Liver (tissue), 9 donors: ENCODE results near the gene PLEKHM2. TPM values are rescaled to one million over a fixed set of nuclear protein-coding genes. Genes with fewer than 3 reads are reported as not detected.
"Not testable (repeated sequence)": the region's sequence is repeated elsewhere in the genome, so short reads cannot be mapped to it uniquely, and the experiment has no call there.

Experiments
- DNase-seq: peaks from one replicate; pipeline ENCODE4 v3.0.0-alpha.2; 2017; ENCODE audit warnings: low spot score
- H3K27ac ChIP-seq, 2 donors: one replicate each; pipeline ENCODE4 v1.7.0; 2013; ENCODE audit warnings: inconsistent platforms in 2 of 2, low read length in 2 of 2, control low read depth in 1 of 2, low read depth in 1 of 2, mild to moderate bottlenecking in 1 of 2
- H3K27me3 ChIP-seq, 4 donors: one replicate each; pipeline versions ENCODE4 v1.6.1 to v1.7.0; 2013; ENCODE audit warnings: low read length in 3 of 4, inconsistent platforms in 1 of 4, mild to moderate bottlenecking in 1 of 4, moderate library complexity in 1 of 4; ENCODE audit not compliant: control insufficient read depth in 4 of 4, insufficient read depth in 4 of 4
- H3K36me3 ChIP-seq, 4 donors: one replicate each; pipeline versions ENCODE4 v1.6.1 to v1.7.0; 2013; ENCODE audit warnings: low read length in 3 of 4, mild to moderate bottlenecking in 3 of 4, low read depth in 1 of 4, moderate library complexity in 1 of 4; ENCODE audit not compliant: control insufficient read depth in 4 of 4, insufficient read depth in 3 of 4
- H3K4me1 ChIP-seq, 4 donors: one replicate each; pipeline versions ENCODE4 v1.6.1 to v1.7.0; 2013; ENCODE audit warnings: low read length in 3 of 4, mild to moderate bottlenecking in 3 of 4, moderate library complexity in 1 of 4; ENCODE audit not compliant: control insufficient read depth in 4 of 4, insufficient read depth in 4 of 4
- H3K4me3 ChIP-seq, 3 donors: one replicate each; pipeline versions ENCODE4 v1.6.1 to v1.7.0; 2013; ENCODE audit warnings: low read length in 3 of 3, control low read depth in 1 of 3, low read depth in 1 of 3, mild to moderate bottlenecking in 1 of 3
- H3K9ac ChIP-seq, 2 donors: one replicate each; pipeline ENCODE4 v1.7.0; 2013; ENCODE audit warnings: low read length in 2 of 2, mild to moderate bottlenecking in 2 of 2, moderate library complexity in 2 of 2, control low read depth in 1 of 2, low read depth in 1 of 2
- H3K9me3 ChIP-seq, 4 donors: one replicate each; pipeline versions ENCODE4 v1.6.1 to v1.7.0; 2013; ENCODE audit warnings: low read length in 3 of 4; ENCODE audit not compliant: control insufficient read depth in 4 of 4
- ATF3 ChIP-seq: IDR thresholded peaks from 2 replicates; pipeline ENCODE4 v1.6.1; 2016; ENCODE audit warnings: antibody characterized with exemption
- CTCF ChIP-seq: fragments of 150-350 bp; IDR thresholded peaks from 2 replicates; pipeline ENCODE4 v1.5.1; 2017; ENCODE audit warnings: improper control_type of control experiment, low read depth, low read length; ENCODE audit not compliant: missing input control
- EGR1 ChIP-seq, 2 donors: IDR thresholded peaks; 2 replicates each; pipeline ENCODE4 v1.6.1; 2016 to 2018; ENCODE audit warnings: antibody characterized with exemption in 2 of 2, low read depth in 2 of 2
- FOXA1 ChIP-seq: IDR thresholded peaks from 2 replicates; pipeline ENCODE4 v1.6.1; 2016; ENCODE audit warnings: antibody characterized with exemption
- FOXA2 ChIP-seq: IDR thresholded peaks from 2 replicates; pipeline ENCODE4 v1.6.1; 2016; ENCODE audit warnings: antibody characterized with exemption
- GABPA ChIP-seq, 2 donors: IDR thresholded peaks in 1 of 2; conservative IDR thresholded peaks in 1 of 2; 2 replicates each; pipeline ENCODE4 v1.6.1; 2016; ENCODE audit warnings: antibody characterized with exemption in 2 of 2, mild to moderate bottlenecking in 1 of 2, moderate library complexity in 1 of 2
- HNF4A ChIP-seq, 2 donors: conservative IDR thresholded peaks; 2 replicates each; pipeline ENCODE4 v1.6.1; 2016; ENCODE audit warnings: antibody characterized with exemption in 2 of 2, mild to moderate bottlenecking in 2 of 2
- HNF4G ChIP-seq: IDR thresholded peaks from 2 replicates; pipeline ENCODE4 v1.6.1; 2016; ENCODE audit warnings: antibody characterized with exemption
- JUND ChIP-seq, 2 donors: IDR thresholded peaks; 2 replicates each; pipeline ENCODE4 v1.6.1; 2016; ENCODE audit warnings: antibody characterized with exemption in 2 of 2
- MAX ChIP-seq: IDR thresholded peaks from 2 replicates; pipeline ENCODE4 v1.6.1; 2016; ENCODE audit warnings: antibody characterized with exemption
- NR2F2 ChIP-seq: IDR thresholded peaks from 2 replicates; pipeline ENCODE4 v1.6.1; 2016; ENCODE audit warnings: antibody characterized with exemption
- RAD21 ChIP-seq, 2 donors: IDR thresholded peaks; 2 replicates each; pipeline ENCODE4 v1.6.1; 2016; ENCODE audit warnings: antibody characterized with exemption in 2 of 2, mild to moderate bottlenecking in 2 of 2
- REST ChIP-seq: IDR thresholded peaks from 2 replicates; pipeline ENCODE4 v1.6.1; 2016; ENCODE audit warnings: antibody characterized with exemption, mild to moderate bottlenecking
- RXRA ChIP-seq, 2 donors: IDR thresholded peaks; 2 replicates each; pipeline ENCODE4 v1.6.1; 2017 to 2018; ENCODE audit warnings: antibody characterized with exemption in 2 of 2, mild to moderate bottlenecking in 1 of 2
- SP1 ChIP-seq: IDR thresholded peaks from 2 replicates; pipeline ENCODE4 v1.6.1; 2018; ENCODE audit warnings: antibody characterized with exemption, mild to moderate bottlenecking
- TAF1 ChIP-seq: conservative IDR thresholded peaks from 2 replicates; pipeline ENCODE4 v1.6.1; 2016; ENCODE audit warnings: antibody characterized with exemption, mild to moderate bottlenecking
- YY1 ChIP-seq: IDR thresholded peaks from 2 replicates; pipeline ENCODE4 v1.6.1; 2016; ENCODE audit warnings: antibody characterized with exemption, mild to moderate bottlenecking
- ZBTB33 ChIP-seq: IDR thresholded peaks from 2 replicates; pipeline ENCODE4 v1.6.1; 2016; ENCODE audit warnings: antibody characterized with exemption
- WGBS: extraction: QIAGEN DNeasy Blood & Tissue Kit; methylation state at CpG from one replicate; pipeline ENCODE4 v1.1.7; 2013; 5-methylcytosine and 5-hydroxymethylcytosine counted together
- polyA plus RNA-seq, 2 donors: library from polyadenylated mRNA; stranded (reverse) in 1 of 2; unstranded in 1 of 2; fragments of 200-250 nt in 1 of 2; fragments of >200 nt in 1 of 2; fragmentation: Nextera tagmentation in 1 of 2; extraction: Ambion mirVana in 1 of 2; gene quantifications; one replicate each; pipeline versions ENCODE4 v1.2.1 to v1.2.3, GENCODE V29; 2013 to 2015
- total RNA-seq, 2 donors: library from RNA; depleted of rRNA; stranded (reverse); fragments of >200 nt; gene quantifications; one replicate each; pipeline ENCODE4 v1.2.3, GENCODE V29; 2014
- donor health status: healthy.
- donor health status: healthy.
- donor health status: healthy.
- donor health status: healthy.
- donor health status: healthy.

PLEKHM2 gene
- total and polyA plus RNA-seq, 4 donors: 4.1 to 22.6 (median 17.0) TPM

- Histone ChIP-seq H3K9ac (no peak overlapping the region), H3K36me3 (peaks cover 0 to 1% (median 0%) of the 10 kb centered on the region in 4 donors), H3K4me1 (peaks cover 0 to 7% (median 0%) of the 10 kb centered on the region in 4 donors), H3K27me3 (no peaks in the 10 kb centered on the region), H3K27ac (no peak overlapping the region), H3K9me3 (no peaks in the 10 kb centered on the region), H3K4me3 (no peak overlapping the region)
- 98% methylated on average over 2 of the region's 2 CpGs for WGBS
- TF ChIP-seq CTCF: no peak
- no peak for DNase-seq
These were observed 14.1 kb downstream of the PLEKHM2 start for GRCh38 chr1:15698201-15698600.

GRCh38 chr1:15699321-15699720 lies 15.2 kb downstream of the PLEKHM2 start:
- not testable (repeated sequence) for H3K27me3 ChIP-seq, H3K36me3 ChIP-seq, H3K9me3 ChIP-seq, DNase-seq, H3K4me3 ChIP-seq, H3K27ac ChIP-seq, H3K9ac ChIP-seq
- H3K4me1 ChIP-seq: peaks cover 0 to 12% (median 0%) of the 10 kb centered on the region in 4 donors
- WGBS: 96% methylated on average over 4 of the region's 4 CpGs

GRCh38 chr1:15700508-15700907 lies 16.4 kb downstream of the PLEKHM2 start:
- DNase-seq: no peak
- WGBS: 83% methylated on average over 6 of the region's 6 CpGs
- H3K27ac ChIP-seq: no peak overlapping the region
- no peaks in the 10 kb centered on the region for H3K9me3 ChIP-seq
- peaks cover 0 to 12% (median 0%) of the 10 kb centered on the region in 4 donors for H3K4me1 ChIP-seq
- H3K4me3 ChIP-seq: no peak overlapping the region
- peaks cover 0 to 1% (median 0%) of the 10 kb centered on the region in 4 donors for H3K36me3 ChIP-seq
- TF ChIP-seq YY1 (no peak), TAF1 (no peak), ATF3 (no peak), SP1 (no peak), EGR1 (IDR thresholded peaks at IDR 0.05; ENCODE audit: low read depth in 2 of 2) (no peak), GABPA (IDR thresholded peaks at IDR 0.05 in 1 of 2, conservative IDR thresholded peaks at IDR 0.05 in 1 of 2) (no peak), JUND (IDR thresholded peaks at IDR 0.05) (no peak), REST (no peak), NR2F2 (no peak), FOXA1 (no peak), ZBTB33 (no peak), RXRA (IDR thresholded peaks at IDR 0.05) (no peak), FOXA2 (no peak), HNF4G (no peak), RAD21 (IDR thresholded peaks at IDR 0.05) (no peak), MAX (no peak), HNF4A (conservative IDR thresholded peaks at IDR 0.05) (no peak), CTCF (no peak)
- no peak overlapping the region for H3K9ac ChIP-seq
- no peaks in the 10 kb centered on the region for H3K27me3 ChIP-seq
